ENCODE data around the gene RASSF9.

Gene RASSF9

DNA sequence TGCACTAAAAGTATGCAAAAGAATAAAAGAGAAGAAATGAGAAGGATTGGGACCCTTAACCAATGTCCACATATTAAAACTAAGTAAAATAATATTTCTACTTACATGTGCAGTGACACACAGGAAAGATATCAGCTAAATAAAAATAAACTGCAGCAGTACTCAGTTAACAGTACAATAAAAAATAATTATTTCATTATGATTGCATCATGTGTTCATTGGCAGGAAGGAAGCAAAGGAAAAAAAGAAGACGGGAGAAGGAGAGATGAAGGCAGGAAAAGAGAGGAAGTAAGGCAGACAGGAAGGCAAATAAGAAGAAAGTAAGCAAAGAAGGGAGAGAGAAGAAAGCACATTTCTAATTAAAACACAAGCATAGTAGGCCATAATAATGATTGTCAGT, 33.0 kb downstream of the RASSF9 start:
- Histone ChIP-seq H4K20me1 (ENCODE audit: insufficient read depth, low read length) (no peaks in the 10 kb centered on the region), H3K4me3 (ENCODE audit: low read depth in 1 of 2, low read length in 2 of 2) (no peak overlapping the region), H2AFZ (ENCODE audit: low read depth, low read length) (no peak overlapping the region), H3K4me2 (ENCODE audit: insufficient read depth, low read length) (no peak overlapping the region), H3K27me3 (ENCODE audit: insufficient read depth, low read length, poor library complexity) (no peaks in the 10 kb centered on the region), H3K79me2 (ENCODE audit: insufficient read depth, low read length) (no peaks in the 10 kb centered on the region), H3K36me3 (ENCODE audit: insufficient read depth, low read length) (no peaks in the 10 kb centered on the region), H3K9ac (ENCODE audit: low read depth, low read length) (no peak overlapping the region), H3K9me3 (ENCODE audit: insufficient read depth, low read length, severe bottlenecking) (no peaks in the 10 kb centered on the region), H3K27ac (ENCODE audit: low read length) (no peak overlapping the region), H3K4me1 (ENCODE audit: insufficient read depth, low read length) (no peaks in the 10 kb centered on the region)
- no peak for TF ChIP-seq EZH2 (IDR thresholded peaks at IDR 0.05; ENCODE audit: borderline replicate concordance, low read depth, low read length, severe bottlenecking)
- TF ChIP-seq, protein P1, sequence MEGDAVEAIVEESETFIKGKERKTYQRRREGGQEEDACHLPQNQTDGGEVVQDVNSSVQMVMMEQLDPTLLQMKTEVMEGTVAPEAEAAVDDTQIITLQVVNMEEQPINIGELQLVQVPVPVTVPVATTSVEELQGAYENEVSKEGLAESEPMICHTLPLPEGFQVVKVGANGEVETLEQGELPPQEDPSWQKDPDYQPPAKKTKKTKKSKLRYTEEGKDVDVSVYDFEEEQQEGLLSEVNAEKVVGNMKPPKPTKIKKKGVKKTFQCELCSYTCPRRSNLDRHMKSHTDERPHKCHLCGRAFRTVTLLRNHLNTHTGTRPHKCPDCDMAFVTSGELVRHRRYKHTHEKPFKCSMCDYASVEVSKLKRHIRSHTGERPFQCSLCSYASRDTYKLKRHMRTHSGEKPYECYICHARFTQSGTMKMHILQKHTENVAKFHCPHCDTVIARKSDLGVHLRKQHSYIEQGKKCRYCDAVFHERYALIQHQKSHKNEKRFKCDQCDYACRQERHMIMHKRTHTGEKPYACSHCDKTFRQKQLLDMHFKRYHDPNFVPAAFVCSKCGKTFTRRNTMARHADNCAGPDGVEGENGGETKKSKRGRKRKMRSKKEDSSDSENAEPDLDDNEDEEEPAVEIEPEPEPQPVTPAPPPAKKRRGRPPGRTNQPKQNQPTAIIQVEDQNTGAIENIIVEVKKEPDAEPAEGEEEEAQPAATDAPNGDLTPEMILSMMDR (IDR thresholded peaks at IDR 0.05; ENCODE audit: borderline replicate concordance, extremely low read depth, low read length, poor library complexity, severe bottlenecking) = no peak
- no peak for DNase-seq
- no peak for ATAC-seq (ENCODE audit: insufficient read depth, low read depth)

DNA sequence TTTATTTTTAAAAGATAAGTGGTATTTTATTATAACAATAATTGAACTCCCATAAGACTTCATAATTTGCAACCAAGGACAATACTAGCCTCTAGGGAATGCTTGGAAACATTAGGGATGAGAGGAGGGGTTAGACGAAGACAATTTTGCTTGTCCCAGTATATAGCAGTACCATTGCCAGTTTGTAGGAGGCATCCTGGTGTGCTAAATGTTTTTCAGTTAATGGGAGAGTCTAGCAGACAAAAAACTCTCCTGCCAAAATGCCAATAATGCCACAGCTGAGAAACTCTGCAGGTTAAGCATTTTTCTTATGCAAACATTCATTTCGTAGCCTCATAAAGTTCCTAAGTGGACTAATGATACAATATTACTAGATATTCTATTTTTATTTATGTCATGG, 38.1 kb downstream of the RASSF9 start:
- Histone ChIP-seq H3K4me1 (ENCODE audit: insufficient read depth, low read length) (no peaks in the 10 kb centered on the region), H3K79me2 (ENCODE audit: insufficient read depth, low read length) (no peaks in the 10 kb centered on the region), H4K20me1 (ENCODE audit: insufficient read depth, low read length) (no peaks in the 10 kb centered on the region), H3K27ac (ENCODE audit: low read length) (no peak overlapping the region), H3K9me3 (ENCODE audit: insufficient read depth, low read length, severe bottlenecking) (no peaks in the 10 kb centered on the region), H2AFZ (ENCODE audit: low read depth, low read length) (no peak overlapping the region), H3K4me2 (ENCODE audit: insufficient read depth, low read length) (no peak overlapping the region), H3K9ac (ENCODE audit: low read depth, low read length) (no peak overlapping the region), H3K4me3 (ENCODE audit: low read depth in 1 of 2, low read length in 2 of 2) (no peak overlapping the region), H3K27me3 (ENCODE audit: insufficient read depth, low read length, poor library complexity) (no peaks in the 10 kb centered on the region), H3K36me3 (ENCODE audit: insufficient read depth, low read length) (no peaks in the 10 kb centered on the region)
- DNase-seq (no peak), ATAC-seq (ENCODE audit: insufficient read depth, low read depth) (no peak)
- no peak for TF ChIP-seq EZH2 (IDR thresholded peaks at IDR 0.05; ENCODE audit: borderline replicate concordance, low read depth, low read length, severe bottlenecking)
- TF ChIP-seq, protein P1 (IDR thresholded peaks at IDR 0.05; ENCODE audit: borderline replicate concordance, extremely low read depth, low read length, poor library complexity, severe bottlenecking) = no peak

DNA sequence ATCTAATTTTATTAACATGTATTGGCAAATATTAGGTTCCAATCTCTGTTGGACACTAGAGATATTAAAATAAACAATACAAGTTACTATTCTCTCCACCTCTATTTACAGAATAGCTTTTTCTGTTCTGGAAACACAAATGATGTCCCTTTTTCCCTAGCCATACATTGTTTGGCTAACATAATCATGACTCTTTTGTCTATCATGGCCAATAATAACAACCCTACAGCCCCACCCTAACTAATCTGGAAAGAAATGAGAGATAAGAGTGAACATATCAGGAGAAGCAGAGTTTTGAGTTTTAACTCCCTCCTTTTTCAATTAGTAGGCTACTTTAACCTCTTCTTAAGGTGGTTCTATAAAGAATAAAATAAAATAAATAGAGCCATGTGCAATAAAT, 40.2 kb downstream of the RASSF9 start:
- H2AFZ ChIP-seq (ENCODE audit: low read depth, low read length) = no peak overlapping the region
- H3K27me3 ChIP-seq (ENCODE audit: insufficient read depth, low read length, poor library complexity) = no peaks in the 10 kb centered on the region
- TF ChIP-seq EZH2 (IDR thresholded peaks at IDR 0.05; ENCODE audit: borderline replicate concordance, low read depth, low read length, severe bottlenecking) = no peak
- TF ChIP-seq, protein P1 (IDR thresholded peaks at IDR 0.05; ENCODE audit: borderline replicate concordance, extremely low read depth, low read length, poor library complexity, severe bottlenecking) = no peak
- no peak overlapping the region for H3K4me3 ChIP-seq (ENCODE audit: low read depth in 1 of 2, low read length in 2 of 2)
- H4K20me1 ChIP-seq (ENCODE audit: insufficient read depth, low read length) = no peaks in the 10 kb centered on the region
- no peak overlapping the region for H3K4me2 ChIP-seq (ENCODE audit: insufficient read depth, low read length)
- no peak for ATAC-seq (ENCODE audit: insufficient read depth, low read depth)
- no peaks in the 10 kb centered on the region for H3K79me2 ChIP-seq (ENCODE audit: insufficient read depth, low read length)
- no peak overlapping the region for H3K27ac ChIP-seq (ENCODE audit: low read length)
- H3K36me3 ChIP-seq (ENCODE audit: insufficient read depth, low read length) = no peaks in the 10 kb centered on the region
- no peaks in the 10 kb centered on the region for H3K4me1 ChIP-seq (ENCODE audit: insufficient read depth, low read length)
- no peak for DNase-seq
- no peak overlapping the region for H3K9ac ChIP-seq (ENCODE audit: low read depth, low read length)
- no peaks in the 10 kb centered on the region for H3K9me3 ChIP-seq (ENCODE audit: insufficient read depth, low read length, severe bottlenecking)

DNA sequence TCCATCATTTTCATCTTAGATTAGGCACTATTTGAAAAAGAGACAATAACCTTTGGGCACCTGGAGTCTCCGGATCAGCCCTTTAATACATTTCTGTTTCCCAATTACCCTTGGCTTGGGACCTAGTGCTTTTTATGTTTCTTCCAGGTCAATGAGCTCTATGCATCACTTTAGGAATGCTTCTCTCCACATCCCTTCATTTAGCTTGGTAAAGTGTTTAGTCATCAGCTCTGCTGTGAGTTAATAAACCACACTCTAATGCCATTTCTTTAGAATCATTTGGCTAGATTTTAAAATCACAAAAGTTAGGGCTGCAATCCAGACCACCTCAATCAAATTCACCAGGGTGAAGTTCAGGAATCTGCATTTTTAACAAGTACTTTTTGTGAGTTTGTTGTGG, 41.7 kb downstream of the RASSF9 start:
- TF ChIP-seq EZH2 (IDR thresholded peaks at IDR 0.05; ENCODE audit: borderline replicate concordance, low read depth, low read length, severe bottlenecking) = no peak
- TF ChIP-seq, protein P1 (IDR thresholded peaks at IDR 0.05; ENCODE audit: borderline replicate concordance, extremely low read depth, low read length, poor library complexity, severe bottlenecking) = no peak
- no peak overlapping the region for H3K4me2 ChIP-seq (ENCODE audit: insufficient read depth, low read length)
- no peaks in the 10 kb centered on the region for H3K9me3 ChIP-seq (ENCODE audit: insufficient read depth, low read length, severe bottlenecking)
- no peaks in the 10 kb centered on the region for H3K27me3 ChIP-seq (ENCODE audit: insufficient read depth, low read length, poor library complexity)
- H4K20me1 ChIP-seq (ENCODE audit: insufficient read depth, low read length) = no peaks in the 10 kb centered on the region
- no peaks in the 10 kb centered on the region for H3K4me1 ChIP-seq (ENCODE audit: insufficient read depth, low read length)
- DNase-seq (no peak), ATAC-seq (ENCODE audit: insufficient read depth, low read depth) (no peak)
- no peak overlapping the region for H3K27ac ChIP-seq (ENCODE audit: low read length)
- H3K9ac ChIP-seq (ENCODE audit: low read depth, low read length) = no peak overlapping the region
- H2AFZ ChIP-seq (ENCODE audit: low read depth, low read length) = no peak overlapping the region
- H3K36me3 ChIP-seq (ENCODE audit: insufficient read depth, low read length) = no peaks in the 10 kb centered on the region
- H3K4me3 ChIP-seq (ENCODE audit: low read depth in 1 of 2, low read length in 2 of 2) = no peak overlapping the region
- no peaks in the 10 kb centered on the region for H3K79me2 ChIP-seq (ENCODE audit: insufficient read depth, low read length)

Data from DND-41 (cell line).